BLaER1 treated with 17β-estradiol and CSF1 and Interleukin-3, amounts not matched to agents 10 nM and 100 nM (cell line): ENCODE data around the gene ARSK.

ENCODE experiments used
- H3K27ac ChIP-seq, 11 experiments: shearing (Covaris generic); formaldehyde crosslinking; 2 replicates each; pipeline ENCODE4 v1.8.1; 2022
- H3K27me3 ChIP-seq, 11 experiments: shearing (Covaris generic); formaldehyde crosslinking; 2 replicates each; pipeline ENCODE4 v1.8.1; 2022
- H3K36me3 ChIP-seq, 11 experiments: shearing (Covaris generic); formaldehyde crosslinking; 2 replicates each; pipeline ENCODE4 v1.8.1; 2022
- H3K4me1 ChIP-seq, 10 experiments: shearing (Covaris generic); formaldehyde crosslinking; 2 replicates each; pipeline ENCODE4 v1.8.1; 2022
- H3K4me2 ChIP-seq, 11 experiments: shearing (Covaris generic); formaldehyde crosslinking; 2 replicates each; pipeline ENCODE4 v1.8.1; 2022
- H3K4me3 ChIP-seq, 10 experiments: shearing (Covaris generic); formaldehyde crosslinking; 2 replicates each; pipeline ENCODE4 v1.8.1; 2022
- H3K9ac ChIP-seq, 11 experiments: shearing (Covaris generic); formaldehyde crosslinking; 2 replicates each; pipeline ENCODE4 v1.8.1; 2022
- H3K9me3 ChIP-seq, 11 experiments: shearing (Covaris generic); formaldehyde crosslinking; replicated peaks in 1 of 11; 2 replicates each; pipeline ENCODE4 v1.8.1; 2022
- H4K20me1 ChIP-seq, 11 experiments: shearing (Covaris generic); formaldehyde crosslinking; 2 replicates each; pipeline ENCODE4 v1.8.1; 2022
- Cebpa-rat ChIP-seq, 11 experiments: shearing (Covaris generic); IDR thresholded peaks; 2 replicates each; pipeline ENCODE4 v1.8.1; 2022

ARSK gene

GRCh38 chr5:95549030-95549429 lies 5.9 kb upstream of the ARSK start:
- H3K4me2 ChIP-seq: no peak overlapping the region
- H3K4me1 ChIP-seq: peaks cover 6 to 41% (median 7%) of the 10 kb centered on the region in 10 experiments
- peaks cover 60 to 90% (median 69%) of the 10 kb centered on the region in 11 experiments for H3K36me3 ChIP-seq
- no peaks in the 10 kb centered on the region for H3K27me3 ChIP-seq
- H3K27ac ChIP-seq: no peak overlapping the region
- peaks cover 0 to 39% (median 20%) of the 10 kb centered on the region in 11 experiments; a peak in 12 of 22 replicates for H4K20me1 ChIP-seq
- no peak overlapping the region for H3K9ac ChIP-seq
- H3K4me3 ChIP-seq: no peak overlapping the region
- no peak for TF ChIP-seq Cebpa-rat (IDR thresholded peaks at IDR 0.05)
- no peaks in the 10 kb centered on the region for H3K9me3 ChIP-seq

GRCh38 chr5:95554331-95554646 lies 612 bp upstream of the ARSK start:
- Histone ChIP-seq H3K4me2 (peak overlapping the region; percentile 68 to 94 (median 84)), H3K27ac (peak overlapping the region; percentile 16 to 80 (median 71); a peak in 21 of 22 replicates), H3K4me3 (peak overlapping the region; percentile 71 to 83 (median 79)), H4K20me1 (peaks cover 0 to 33% (median 10%) of the 10 kb centered on the region in 11 experiments; a peak in 10 of 22 replicates), H3K4me1 (peaks cover 18 to 44% (median 22%) of the 10 kb centered on the region in 10 experiments), H3K9ac (peak overlapping the region; percentile 71 to 85 (median 81)), H3K27me3 (no peaks in the 10 kb centered on the region), H3K36me3 (peaks cover 9 to 38% (median 22%) of the 10 kb centered on the region in 11 experiments; a peak in 19 of 22 replicates), H3K9me3 (no peaks in the 10 kb centered on the region)
- no peak for TF ChIP-seq Cebpa-rat (IDR thresholded peaks at IDR 0.05)

- Histone ChIP-seq H3K4me1 (peaks cover 18 to 38% (median 22%) of the 10 kb centered on the region in 10 experiments), H3K4me3 (peak overlapping the region; percentile 71 to 83 (median 79)), H3K4me2 (peak overlapping the region; percentile 75 to 92 (median 87)), H3K9ac (peak overlapping the region; percentile 73 to 85 (median 81)), H4K20me1 (peaks cover 0 to 33% (median 10%) of the 10 kb centered on the region in 11 experiments; a peak in 10 of 22 replicates), H3K36me3 (peaks cover 0 to 25% (median 10%) of the 10 kb centered on the region in 11 experiments; a peak in 16 of 22 replicates), H3K9me3 (no peaks in the 10 kb centered on the region), H3K27ac (peak overlapping the region in 10 of 11 experiments; percentile 61 to 80 (median 71); a peak in 21 of 22 replicates), H3K27me3 (no peaks in the 10 kb centered on the region)
- no peak for TF ChIP-seq Cebpa-rat (IDR thresholded peaks at IDR 0.05)
Measured at GRCh38 chr5:95555553-95555952, 652 bp downstream of the ARSK start.

- H3K9me3 ChIP-seq: no peaks in the 10 kb centered on the region
- no peak overlapping the region for H3K27ac ChIP-seq
- peaks cover 18 to 25% (median 21%) of the 10 kb centered on the region in 10 experiments for H3K4me1 ChIP-seq
- no peak overlapping the region for H3K9ac ChIP-seq
- no peaks in the 10 kb centered on the region for H3K27me3 ChIP-seq
- no peak overlapping the region for H3K4me3 ChIP-seq
- peaks cover 0 to 6% (median 3%) of the 10 kb centered on the region in 11 experiments; a peak in 14 of 22 replicates for H3K36me3 ChIP-seq
- TF ChIP-seq Cebpa-rat (IDR thresholded peaks at IDR 0.05): no peak
- H3K4me2 ChIP-seq: no peak overlapping the region
- peaks cover 0 to 16% (median 4%) of the 10 kb centered on the region in 11 experiments; a peak in 7 of 22 replicates for H4K20me1 ChIP-seq
Measured at GRCh38 chr5:95557841-95558240, 2.9 kb downstream of the ARSK start.

GRCh38 chr5:95562282-95562681 lies 7.4 kb downstream of the ARSK start:
- H3K4me2 ChIP-seq: no peak overlapping the region
- H4K20me1 ChIP-seq: no peaks in the 10 kb centered on the region
- TF ChIP-seq Cebpa-rat (IDR thresholded peaks at IDR 0.05): no peak
- no peaks in the 10 kb centered on the region for H3K27me3 ChIP-seq
- no peaks in the 10 kb centered on the region for H3K4me1 ChIP-seq
- H3K27ac ChIP-seq: no peak overlapping the region
- peaks cover 0 to 10% (median 5%) of the 10 kb centered on the region in 11 experiments; a peak in 10 of 22 replicates for H3K36me3 ChIP-seq
- H3K4me3 ChIP-seq: no peak overlapping the region
- no peaks in the 10 kb centered on the region for H3K9me3 ChIP-seq
- H3K9ac ChIP-seq: no peak overlapping the region

- no peaks in the 10 kb centered on the region for H4K20me1 ChIP-seq
- no peaks in the 10 kb centered on the region for H3K9me3 ChIP-seq
- H3K4me2 ChIP-seq: no peak overlapping the region
- no peak overlapping the region for H3K9ac ChIP-seq
- H3K27me3 ChIP-seq: no peaks in the 10 kb centered on the region
- H3K27ac ChIP-seq: no peak overlapping the region
- H3K4me1 ChIP-seq: no peaks in the 10 kb centered on the region
- H3K36me3 ChIP-seq: peaks cover 0 to 18% (median 11%) of the 10 kb centered on the region in 11 experiments; a peak in 14 of 22 replicates
- H3K4me3 ChIP-seq: no peak overlapping the region
- TF ChIP-seq Cebpa-rat (IDR thresholded peaks at IDR 0.05): no peak
Measured at GRCh38 chr5:95563367-95563766, 8.5 kb downstream of the ARSK start.

GRCh38 chr5:95564450-95564849 lies 9.5 kb downstream of the ARSK start:
- Histone ChIP-seq H4K20me1 (no peaks in the 10 kb centered on the region), H3K4me1 (no peaks in the 10 kb centered on the region), H3K9me3 (no peaks in the 10 kb centered on the region), H3K27ac (no peak overlapping the region), H3K4me2 (no peak overlapping the region), H3K9ac (no peak overlapping the region), H3K36me3 (peaks cover 0 to 25% (median 17%) of the 10 kb centered on the region in 11 experiments; a peak in 16 of 22 replicates), H3K4me3 (no peak overlapping the region), H3K27me3 (no peaks in the 10 kb centered on the region)
- TF ChIP-seq Cebpa-rat (IDR thresholded peaks at IDR 0.05): no peak

- H3K36me3 ChIP-seq: peaks cover 0 to 25% (median 18%) of the 10 kb centered on the region in 11 experiments; a peak in 16 of 22 replicates
- no peak overlapping the region for H3K9ac ChIP-seq
- no peaks in the 10 kb centered on the region for H3K4me1 ChIP-seq
- H3K4me3 ChIP-seq: no peak overlapping the region
- no peaks in the 10 kb centered on the region for H3K9me3 ChIP-seq
- H3K4me2 ChIP-seq: no peak overlapping the region
- H3K27me3 ChIP-seq: no peaks in the 10 kb centered on the region
- TF ChIP-seq Cebpa-rat (IDR thresholded peaks at IDR 0.05): no peak
- H4K20me1 ChIP-seq: no peaks in the 10 kb centered on the region
- H3K27ac ChIP-seq: no peak overlapping the region
Measured at GRCh38 chr5:95565280-95565920, 10.5 kb downstream of the ARSK start.

- no peak overlapping the region for H3K27ac ChIP-seq
- H3K4me1 ChIP-seq: no peaks in the 10 kb centered on the region
- 0 out of 22 replicates have a peak, but pooled peaks cover 0 to 3% (median 0%) of the 10 kb centered on the region in 11 experiments for H3K9me3 ChIP-seq
- H4K20me1 ChIP-seq: no peaks in the 10 kb centered on the region
- TF ChIP-seq Cebpa-rat (IDR thresholded peaks at IDR 0.05): no peak
- no peak overlapping the region for H3K4me2 ChIP-seq
- H3K27me3 ChIP-seq: no peaks in the 10 kb centered on the region
- peaks cover 0 to 24% (median 16%) of the 10 kb centered on the region in 11 experiments; a peak in 18 of 22 replicates for H3K36me3 ChIP-seq
- no peak overlapping the region for H3K9ac ChIP-seq
- no peak overlapping the region for H3K4me3 ChIP-seq
Measured at GRCh38 chr5:95572016-95572415, 17.1 kb downstream of the ARSK start.
